ENCODE data around the gene LCNL1.
A peak's percentile ranks its signal among the peaks of the same experiment; 100 is the strongest.

Gene LCNL1

DNA sequence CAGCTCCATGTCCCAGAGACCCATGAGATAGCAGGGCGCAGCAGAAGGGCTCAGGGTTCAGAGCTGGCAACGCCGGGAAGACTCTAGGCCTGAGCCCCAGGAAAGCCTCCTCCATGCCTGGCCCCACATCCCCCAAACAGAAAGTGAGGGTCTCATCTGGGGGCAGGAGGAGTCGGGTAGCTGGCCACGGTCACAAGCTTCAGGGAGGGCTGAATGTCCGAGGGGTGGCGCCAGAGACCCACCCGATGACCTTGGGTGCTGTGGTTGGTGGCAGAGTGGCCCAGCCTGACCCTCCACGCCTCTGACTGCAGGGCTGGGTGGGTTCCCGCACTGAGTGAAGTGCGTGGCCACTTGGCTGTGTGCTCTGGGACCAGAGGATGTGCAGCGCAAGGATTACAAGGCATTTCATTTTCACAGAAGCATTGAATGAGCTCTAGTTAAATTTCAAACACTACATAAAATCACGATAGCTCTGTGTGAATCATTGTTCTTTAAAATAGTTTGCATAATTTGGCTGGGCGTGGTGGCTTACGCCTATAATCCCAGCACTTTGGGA lies 34.8 kb upstream of the LCNL1 start:
- Histone ChIP-seq H3K4me3 (ENCODE audit: extremely low read depth, insufficient read depth, low read length, poor library complexity, severe bottlenecking) (no peak overlapping the region), H3K27ac (ENCODE audit: low read depth, low read length, severe bottlenecking) (no peak overlapping the region), H3K4me1 (ENCODE audit: control insufficient read depth, insufficient read depth, low read length, poor library complexity, severe bottlenecking) (no peaks in the 10 kb centered on the region), H3K9me3 (ENCODE audit: control insufficient read depth, low read length) (no peaks in the 10 kb centered on the region), H3K36me3 (ENCODE audit: control insufficient read depth, insufficient read depth, low read length) (peaks cover 3% of the 10 kb centered on the region)
- WGBS, 2 experiments (ENCODE audit: insufficient coverage in 2 of 2) = 62 to 66% methylated on average over 9 to 14 of the region's 15 CpGs

DNA sequence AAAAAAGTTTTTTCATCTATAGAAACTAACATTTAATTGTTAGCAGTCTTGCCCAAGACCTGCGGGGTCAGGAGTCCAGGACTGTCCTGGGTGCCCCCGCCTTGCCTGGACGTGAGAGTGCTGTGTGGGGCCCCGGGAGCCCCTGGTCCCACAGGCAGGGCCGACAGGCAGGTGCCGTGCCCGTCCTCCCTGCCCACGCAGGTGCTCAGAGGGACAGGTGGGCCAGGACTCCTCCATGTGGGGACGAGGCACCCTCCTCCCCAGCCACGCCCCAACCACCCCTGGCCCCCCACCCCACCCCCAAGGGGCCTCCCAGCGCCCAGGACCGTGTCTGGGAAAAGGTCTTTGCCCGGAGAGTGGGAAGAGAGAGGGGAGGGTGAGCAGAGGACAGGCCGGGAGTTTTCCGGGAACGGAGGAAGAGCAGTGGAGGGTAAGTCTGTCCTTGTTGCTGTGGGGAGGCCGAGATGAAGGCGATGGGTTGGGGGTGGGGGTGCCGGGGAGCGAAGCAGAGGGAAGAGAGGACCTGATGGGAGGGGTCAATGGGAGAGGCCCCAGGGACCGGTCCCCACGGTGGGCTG lies 33.5 kb upstream of the LCNL1 start:
- WGBS, 2 experiments (ENCODE audit: insufficient coverage in 2 of 2) = 31 to 40% methylated on average over 6 to 18 of the region's 22 CpGs
- Histone ChIP-seq H3K36me3 (ENCODE audit: control insufficient read depth, insufficient read depth, low read length) (no peaks in the 10 kb centered on the region), H3K4me3 (ENCODE audit: extremely low read depth, insufficient read depth, low read length, poor library complexity, severe bottlenecking) (peak overlapping the region; percentile 34), H3K4me1 (ENCODE audit: control insufficient read depth, insufficient read depth, low read length, poor library complexity, severe bottlenecking) (no peaks in the 10 kb centered on the region), H3K27ac (ENCODE audit: low read depth, low read length, severe bottlenecking) (no peak overlapping the region), H3K9me3 (ENCODE audit: control insufficient read depth, low read length) (no peaks in the 10 kb centered on the region)

DNA sequence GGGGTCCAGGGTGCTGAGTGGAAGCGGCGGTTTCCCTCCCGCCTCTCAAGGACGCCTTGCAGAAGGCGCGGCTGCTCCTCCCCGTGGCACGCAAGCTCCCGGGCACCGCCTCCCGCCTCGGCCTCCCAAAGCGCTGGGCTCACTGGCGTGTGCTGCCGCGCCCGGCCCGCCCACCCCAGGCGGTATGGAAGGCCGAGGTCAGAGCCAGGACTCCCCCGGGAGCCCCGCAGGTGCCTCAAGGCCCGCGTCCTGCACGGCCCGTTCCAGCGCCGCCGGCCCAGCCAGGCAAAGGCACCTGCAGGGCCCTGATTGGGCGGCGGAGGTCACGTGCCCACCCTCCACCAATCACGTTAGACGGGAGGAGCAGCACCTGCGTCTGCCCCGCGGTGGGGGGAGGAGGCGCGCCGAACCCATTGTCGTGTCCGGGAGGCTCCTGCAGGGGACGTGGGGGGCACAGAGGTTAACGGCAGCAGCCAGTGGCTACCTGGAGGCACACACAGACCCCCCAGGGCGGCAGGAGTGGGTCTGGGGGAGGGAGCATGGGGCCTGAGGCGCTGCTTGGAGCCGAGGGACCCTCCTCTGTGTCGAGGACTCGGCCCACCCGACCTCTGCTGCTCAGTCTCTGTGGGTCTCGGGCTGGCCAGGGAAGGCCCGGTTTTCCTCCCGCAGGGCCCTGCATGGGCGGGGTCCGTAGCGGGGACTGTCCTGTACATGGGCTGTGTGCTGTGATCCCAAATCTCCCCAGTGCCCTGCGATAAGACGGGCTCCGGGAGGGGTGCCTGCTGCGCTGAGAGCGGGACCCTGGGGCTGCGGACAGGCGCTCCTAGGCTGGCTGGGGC lies 32.8 kb upstream of the LCNL1 start:
- Histone ChIP-seq H3K27ac (ENCODE audit: low read depth, low read length, severe bottlenecking) (no peak overlapping the region), H3K36me3 (ENCODE audit: control insufficient read depth, insufficient read depth, low read length) (no peaks in the 10 kb centered on the region), H3K4me1 (ENCODE audit: control insufficient read depth, insufficient read depth, low read length, poor library complexity, severe bottlenecking) (no peaks in the 10 kb centered on the region), H3K4me3 (ENCODE audit: extremely low read depth, insufficient read depth, low read length, poor library complexity, severe bottlenecking) (peak overlapping the region; percentile 34), H3K9me3 (ENCODE audit: control insufficient read depth, low read length) (no peaks in the 10 kb centered on the region)
- 7 to 10% methylated on average over 46 to 56 of the region's 63 CpGs for WGBS, 2 experiments (ENCODE audit: insufficient coverage in 2 of 2)

DNA sequence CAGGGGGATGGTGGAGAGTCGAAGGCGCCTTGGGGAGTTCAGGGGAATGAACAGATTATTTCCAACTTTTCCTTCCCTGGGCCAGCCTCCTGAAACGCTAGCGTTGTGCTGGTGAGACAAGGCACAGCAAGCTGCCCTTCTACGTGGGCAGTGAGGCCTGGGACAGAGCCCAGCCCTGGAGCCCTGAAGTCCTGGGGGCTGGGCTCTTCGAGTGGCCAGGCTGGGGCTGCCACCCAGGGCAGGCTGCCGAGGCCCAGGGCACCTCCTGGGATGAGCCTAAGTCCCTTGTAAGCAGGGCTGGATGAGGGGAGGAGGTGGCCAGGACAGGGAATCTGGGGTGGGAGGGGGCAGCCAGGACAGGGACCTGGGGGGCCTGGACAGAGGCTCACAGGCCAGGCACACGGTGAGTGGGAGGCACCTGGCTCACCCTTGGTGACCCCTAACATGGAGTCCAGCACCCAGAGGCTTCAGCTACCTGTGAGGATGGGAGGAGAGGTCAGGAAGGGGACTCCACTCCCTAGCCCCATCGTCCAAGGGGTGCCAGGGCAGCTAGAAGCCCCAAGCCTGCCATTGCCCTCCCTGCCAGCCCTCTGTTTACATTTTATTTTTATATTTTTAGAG lies 32.0 kb upstream of the LCNL1 start:
- 59 to 63% methylated on average over 8 of the region's 9 CpGs for WGBS, 2 experiments (ENCODE audit: insufficient coverage in 2 of 2)
- H3K36me3 ChIP-seq (ENCODE audit: control insufficient read depth, insufficient read depth, low read length) = no peaks in the 10 kb centered on the region
- no peaks in the 10 kb centered on the region for H3K4me1 ChIP-seq (ENCODE audit: control insufficient read depth, insufficient read depth, low read length, poor library complexity, severe bottlenecking)
- H3K9me3 ChIP-seq (ENCODE audit: control insufficient read depth, low read length) = no peaks in the 10 kb centered on the region
- H3K27ac ChIP-seq (ENCODE audit: low read depth, low read length, severe bottlenecking) = no peak overlapping the region
- peak overlapping the region; percentile 34 for H3K4me3 ChIP-seq (ENCODE audit: extremely low read depth, insufficient read depth, low read length, poor library complexity, severe bottlenecking)

- H3K4me1 ChIP-seq (ENCODE audit: control insufficient read depth, insufficient read depth, low read length, poor library complexity, severe bottlenecking) = no peaks in the 10 kb centered on the region
- 86% methylated on average over 7 to 13 of the region's 14 CpGs for WGBS, 2 experiments (ENCODE audit: insufficient coverage in 2 of 2)
Measured at GRCh38 chr9:136951541-136952320, 31.1 kb upstream of the LCNL1 start, which contains the start of gene LCN12. Gene LCN12 (plus strand): TSS chr9:136952273. CDS start chr9:136952328, 55 bp downstream.

DNA sequence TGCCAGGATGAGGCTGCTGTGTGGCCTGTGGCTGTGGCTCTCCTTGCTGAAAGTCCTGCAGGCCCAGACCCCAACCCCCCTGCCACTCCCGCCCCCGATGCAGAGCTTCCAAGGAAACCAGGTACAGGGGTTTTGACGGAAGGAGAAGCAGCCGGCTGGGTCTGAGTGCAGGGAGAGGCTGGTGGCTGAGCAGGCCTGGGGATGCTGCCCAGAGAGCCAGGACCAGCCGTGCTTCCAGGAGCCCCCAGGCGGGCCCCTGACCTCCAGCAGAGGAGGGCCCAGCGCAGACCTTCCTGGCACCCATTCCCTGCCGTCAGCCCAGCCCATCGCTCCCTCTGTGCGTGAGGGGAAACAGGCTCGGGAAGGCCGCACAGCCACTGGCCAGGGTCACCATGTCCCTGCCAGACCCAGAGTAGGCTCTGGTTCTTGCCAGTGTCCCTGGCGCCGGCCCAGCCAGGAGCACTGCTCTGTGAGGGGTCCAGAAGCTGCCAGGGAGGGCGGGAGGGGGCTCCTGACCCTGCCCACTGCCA lies 30.4 kb upstream of the LCNL1 start:
- Histone ChIP-seq H3K9me3 (ENCODE audit: control insufficient read depth, low read length) (peaks cover 3% of the 10 kb centered on the region), H3K36me3 (ENCODE audit: control insufficient read depth, insufficient read depth, low read length) (no peaks in the 10 kb centered on the region), H3K4me1 (ENCODE audit: control insufficient read depth, insufficient read depth, low read length, poor library complexity, severe bottlenecking) (no peaks in the 10 kb centered on the region), H3K27ac (ENCODE audit: low read depth, low read length, severe bottlenecking) (no peak overlapping the region), H3K4me3 (ENCODE audit: extremely low read depth, insufficient read depth, low read length, poor library complexity, severe bottlenecking) (no peak overlapping the region)
- WGBS, 2 experiments (ENCODE audit: insufficient coverage in 2 of 2) = 86 to 87% methylated on average over 11 of the region's 15 CpGs

More at GRCh38 chr9:136951541-136952320, 31.1 kb upstream of the LCNL1 start, which contains the start of gene LCN12:
- H3K36me3 ChIP-seq (ENCODE audit: control insufficient read depth, insufficient read depth, low read length) = no peaks in the 10 kb centered on the region
- H3K9me3 ChIP-seq (ENCODE audit: control insufficient read depth, low read length) = peaks cover 3% of the 10 kb centered on the region
- no peak within 1 kb of the TSS for H3K27ac ChIP-seq (ENCODE audit: low read depth, low read length, severe bottlenecking)
- H3K4me3 ChIP-seq (ENCODE audit: extremely low read depth, insufficient read depth, low read length, poor library complexity, severe bottlenecking) = no peak within 1 kb of the TSS

DNA sequence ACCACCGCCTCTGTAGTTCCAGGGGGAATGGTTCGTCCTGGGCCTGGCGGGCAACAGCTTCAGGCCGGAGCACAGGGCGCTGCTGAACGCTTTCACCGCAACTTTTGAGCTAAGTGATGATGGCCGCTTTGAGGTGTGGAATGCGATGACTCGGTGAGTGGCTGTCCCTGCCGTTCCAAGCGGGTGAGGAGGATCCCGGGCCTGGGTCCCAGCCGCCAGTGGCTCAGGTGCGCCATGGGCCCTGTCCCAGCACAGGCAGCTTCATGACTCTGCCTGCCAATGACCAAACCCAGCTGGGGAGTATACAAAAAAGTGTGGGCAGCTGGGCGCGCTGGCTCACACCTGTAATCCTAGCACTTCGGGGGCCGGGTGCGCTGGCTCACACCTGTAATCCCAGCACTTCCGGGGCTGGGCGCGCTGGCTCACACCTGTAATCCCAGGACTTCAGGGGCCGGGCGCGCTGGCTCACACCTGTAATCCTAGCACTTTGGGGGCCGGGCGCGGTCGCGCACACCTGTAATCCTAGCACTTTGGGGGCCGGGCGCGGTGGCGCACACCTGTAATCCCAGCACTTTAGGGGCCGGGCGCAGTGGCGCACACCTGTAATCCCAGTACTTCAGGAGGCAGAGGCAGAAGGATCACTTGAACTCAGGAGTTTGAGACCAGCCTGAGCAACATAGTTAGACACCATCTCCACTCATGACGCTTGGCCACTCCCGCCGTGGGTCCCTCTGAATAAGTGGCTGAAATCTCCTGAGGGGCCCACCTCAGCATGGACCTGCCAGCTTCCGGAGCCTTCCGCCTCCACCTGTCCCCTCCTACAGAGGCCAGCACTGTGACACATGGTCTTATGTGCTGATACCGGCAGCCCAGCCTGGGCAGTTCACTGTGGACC lies 29.7 kb upstream of the LCNL1 start:
- Histone ChIP-seq H3K9me3 (ENCODE audit: control insufficient read depth, low read length) (peaks cover 3% of the 10 kb centered on the region), H3K27ac (ENCODE audit: low read depth, low read length, severe bottlenecking) (no peak overlapping the region)
- 90 to 93% methylated on average over 33 to 38 of the region's 44 CpGs for WGBS, 2 experiments (ENCODE audit: insufficient coverage in 2 of 2)

DNA sequence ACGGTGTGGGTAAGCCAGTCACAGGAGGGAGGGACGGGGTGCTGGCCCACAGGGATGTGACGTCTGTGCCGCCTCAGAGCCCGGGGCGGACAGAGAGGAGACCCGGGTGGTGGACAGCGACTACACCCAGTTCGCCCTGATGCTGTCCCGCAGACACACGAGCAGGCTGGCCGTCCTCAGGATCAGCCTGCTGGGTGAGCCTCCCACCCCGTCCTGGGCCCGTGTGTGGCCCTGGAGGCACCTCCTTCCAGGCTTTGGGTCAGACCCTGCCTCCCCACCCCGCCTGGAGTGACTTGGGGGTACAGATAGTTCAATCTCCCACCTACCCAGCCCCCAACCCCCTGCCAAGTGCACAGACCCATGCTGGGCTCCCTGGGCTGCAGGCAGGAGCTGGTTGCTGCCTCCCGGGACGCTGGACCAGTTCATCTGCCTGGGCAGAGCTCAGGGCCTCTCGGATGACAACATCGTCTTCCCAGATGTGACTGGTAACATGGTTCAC lies 29.0 kb upstream of the LCNL1 start:
- H3K27ac ChIP-seq (ENCODE audit: low read depth, low read length, severe bottlenecking) = no peak overlapping the region
- no peaks in the 10 kb centered on the region for H3K36me3 ChIP-seq (ENCODE audit: control insufficient read depth, insufficient read depth, low read length)
- no peak overlapping the region for H3K4me3 ChIP-seq (ENCODE audit: extremely low read depth, insufficient read depth, low read length, poor library complexity, severe bottlenecking)
- peaks cover 3% of the 10 kb centered on the region for H3K9me3 ChIP-seq (ENCODE audit: control insufficient read depth, low read length)
- 85 to 88% methylated on average over 11 to 18 of the region's 19 CpGs for WGBS, 2 experiments (ENCODE audit: insufficient coverage in 2 of 2)
- no peaks in the 10 kb centered on the region for H3K4me1 ChIP-seq (ENCODE audit: control insufficient read depth, insufficient read depth, low read length, poor library complexity, severe bottlenecking)

More for the DNA sequence above, 29.7 kb upstream of the LCNL1 start:
- no peaks in the 10 kb centered on the region for H3K4me1 ChIP-seq (ENCODE audit: control insufficient read depth, insufficient read depth, low read length, poor library complexity, severe bottlenecking)
- no peak overlapping the region for H3K4me3 ChIP-seq (ENCODE audit: extremely low read depth, insufficient read depth, low read length, poor library complexity, severe bottlenecking)
- no peaks in the 10 kb centered on the region for H3K36me3 ChIP-seq (ENCODE audit: control insufficient read depth, insufficient read depth, low read length)

GRCh38 chr9:136954270-136955083 lies 28.3 kb upstream of the LCNL1 start:
- Histone ChIP-seq H3K27ac (ENCODE audit: low read depth, low read length, severe bottlenecking) (no peak overlapping the region), H3K4me1 (ENCODE audit: control insufficient read depth, insufficient read depth, low read length, poor library complexity, severe bottlenecking) (no peaks in the 10 kb centered on the region), H3K4me3 (ENCODE audit: extremely low read depth, insufficient read depth, low read length, poor library complexity, severe bottlenecking) (no peak overlapping the region), H3K9me3 (ENCODE audit: control insufficient read depth, low read length) (peaks cover 3% of the 10 kb centered on the region), H3K36me3 (ENCODE audit: control insufficient read depth, insufficient read depth, low read length) (no peaks in the 10 kb centered on the region)
- WGBS, 2 experiments (ENCODE audit: insufficient coverage in 2 of 2) = 83 to 88% methylated on average over 15 to 18 of the region's 25 CpGs
